ENCODE data around the gene CYP2W1. TPM values are rescaled to one million over a fixed set of nuclear protein-coding genes. Genes with fewer than 3 reads are reported as not detected.

Gene CYP2W1
- total and polyA plus RNA-seq, 10 of the 15 experiments (the other 5 are each of a cell fraction or from before 2014, with no cell fraction given): not detected

DNA sequence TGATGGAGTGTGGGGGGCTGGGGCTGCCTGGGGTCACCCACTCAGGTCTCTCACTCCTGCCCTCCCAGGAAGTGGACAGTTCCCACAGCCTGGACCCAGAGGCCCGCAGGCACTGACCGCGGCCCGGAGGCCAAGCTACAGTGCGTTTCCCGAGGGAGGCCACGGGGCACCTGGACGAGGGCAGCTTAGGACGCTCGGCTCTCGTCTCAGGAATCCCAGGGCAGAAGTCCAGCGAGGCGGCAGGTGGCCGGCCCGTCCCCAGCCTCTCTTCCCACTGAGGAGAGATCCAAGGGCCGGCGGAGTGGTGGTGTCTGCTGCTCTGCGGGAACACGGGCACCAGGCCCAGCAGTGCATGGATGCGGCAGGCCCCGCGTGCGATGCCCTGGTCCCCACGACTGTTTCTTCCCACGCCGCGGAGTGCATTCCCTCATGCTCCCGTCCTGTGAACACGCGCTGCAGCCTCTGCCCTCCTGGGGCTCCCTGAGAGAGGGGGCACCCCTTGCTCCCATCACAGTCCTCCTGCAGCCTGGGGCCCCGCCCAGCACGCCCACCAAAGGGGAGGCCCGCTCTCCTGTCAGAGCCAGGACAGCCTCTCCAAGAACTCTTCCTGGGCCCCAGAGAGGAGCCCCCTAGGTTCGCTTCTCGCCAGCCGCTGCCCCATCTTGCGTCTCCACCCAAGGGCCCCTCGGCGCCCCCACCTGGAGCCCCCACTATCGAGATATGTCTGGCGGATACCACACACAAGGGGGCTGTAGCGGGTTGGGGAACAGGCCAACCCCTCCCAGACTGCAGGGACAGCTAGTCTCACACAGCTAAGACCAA lies 37.0 kb downstream of the CYP2W1 start:
- H2AFZ ChIP-seq (ENCODE audit: control insufficient read depth, low read depth, low read length): no peak overlapping the region
- no peaks in the 10 kb centered on the region for H3K27me3 ChIP-seq (replicated peaks in 1 of 2; ENCODE audit: control insufficient read depth in 2 of 2, insufficient read depth in 2 of 2, low read length in 1 of 2)
- TF ChIP-seq POLR2AphosphoS2 (IDR thresholded peaks at IDR 0.05; ENCODE audit: low read depth, low read length) (peak; percentile 47; the same call in 1 of the 2 replicates), STAT1 (conservative IDR thresholded peaks at IDR 0.05) (no peak)
- H3K4me2 ChIP-seq (ENCODE audit: control insufficient read depth, insufficient read depth): no peak overlapping the region
- H3K27ac ChIP-seq (ENCODE audit: control insufficient read depth, insufficient read depth): no peak overlapping the region
- no peak for DNase-seq (ENCODE audit: low read depth, low spot score)
- ChIA-PET POLR2A (interaction anchor here (1.5 kb wide), 1 partner anchor 27 kb away, joined by 5 read pairs; no protein-coding TSS in a partner anchor), RAD21 (ENCODE audit: unreplicated experiment) (interaction anchor here (1.9 kb wide), 1 partner anchor 46 kb away, joined by 7 read pairs; no protein-coding TSS in a partner anchor), SMC1A (ENCODE audit: uncharacterized antibody, unreplicated experiment) (interaction anchor here (2.3 to 9.0 kb wide), 2 partner anchors 25 to 46 kb away, joined by 8 to 71 read pairs; no protein-coding TSS in a partner anchor), CTCF (interaction anchor here (0.9 to 1.9 kb wide), 3 partner anchors 26 to 46 kb away, joined by 3 to 7 read pairs (median 4); no protein-coding TSS in a partner anchor)
- peaks cover 47% of the 10 kb centered on the region for H3K79me2 ChIP-seq (ENCODE audit: control insufficient read depth, insufficient read depth, low read length)
- H3K36me3 ChIP-seq (ENCODE audit: control insufficient read depth in 2 of 2, insufficient read depth in 2 of 2, low read length in 1 of 2): peaks cover 7 to 12% of the 10 kb centered on the region in 2 experiments; a peak in 3 of 4 replicates
- in situ Hi-C loops (cut with MboI): no loop called here
- H3K4me1 ChIP-seq (ENCODE audit: control insufficient read depth, insufficient read depth, low read length): peaks cover 23% of the 10 kb centered on the region
- no peak overlapping the region for H3K9ac ChIP-seq (ENCODE audit: control insufficient read depth, insufficient read depth, low read length)
- BruUV-seq (replicated peaks): no TSS peak
- intact Hi-C loops (cut with micrococcal nuclease; ENCODE audit: unreplicated experiment): no loop called here
- H4K20me1 ChIP-seq (ENCODE audit: control insufficient read depth, insufficient read depth): no peaks in the 10 kb centered on the region
- no peak for FAIRE-seq
- no peak overlapping the region for H3K4me3 ChIP-seq
- no peak for ATAC-seq
- peaks cover 11% of the 10 kb centered on the region; the same call in 2 of the 3 replicates for H3K9me3 ChIP-seq (replicated peaks; ENCODE audit: control insufficient read depth, insufficient read depth, low read length)
- WGBS (ENCODE audit: insufficient coverage, insufficient replicate concordance, low lambda C conversion rate, missing lambda C conversion rate): 97% methylated on average over 41 of the region's 42 CpGs

DNA sequence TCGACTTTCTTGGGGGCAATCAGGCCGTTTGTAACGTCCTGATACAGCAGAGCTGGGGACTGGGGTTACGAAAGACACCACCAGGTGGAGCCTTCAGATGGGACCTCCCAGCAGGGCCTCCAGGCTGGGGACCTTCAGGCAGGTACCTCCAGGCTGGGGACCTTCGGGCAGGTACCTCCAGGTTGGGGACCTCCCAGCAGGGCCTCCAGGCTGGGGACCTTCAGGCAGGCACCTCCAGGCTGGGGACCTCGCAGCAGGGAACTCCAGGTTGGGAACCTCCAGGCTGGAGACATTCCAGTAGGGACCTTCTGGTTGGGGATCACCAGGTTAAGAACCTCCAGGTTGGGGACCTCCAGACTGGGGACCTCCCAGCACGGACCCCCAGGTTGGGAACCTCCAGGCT lies 37.9 kb downstream of the CYP2W1 start:
- H3K4me2 ChIP-seq (ENCODE audit: control insufficient read depth, insufficient read depth): no peak overlapping the region
- H4K20me1 ChIP-seq (ENCODE audit: control insufficient read depth, insufficient read depth): no peaks in the 10 kb centered on the region
- FAIRE-seq: no peak
- DNase-seq (ENCODE audit: low read depth, low spot score): no peak
- ATAC-seq: no peak
- peaks cover 55% of the 10 kb centered on the region for H3K79me2 ChIP-seq (ENCODE audit: control insufficient read depth, insufficient read depth, low read length)
- ChIA-PET SMC1A (ENCODE audit: uncharacterized antibody, unreplicated experiment) (interaction anchor here (2.3 to 9.0 kb wide), 2 partner anchors 26 to 45 kb away, joined by 8 to 71 read pairs; no protein-coding TSS in a partner anchor), POLR2A (no interaction called here), RAD21 (ENCODE audit: unreplicated experiment) (interaction anchor here (1.9 kb wide), 1 partner anchor 45 kb away, joined by 7 read pairs; no protein-coding TSS in a partner anchor), CTCF (no interaction called here)
- no peaks in the 10 kb centered on the region for H3K27me3 ChIP-seq (replicated peaks in 1 of 2; ENCODE audit: control insufficient read depth in 2 of 2, insufficient read depth in 2 of 2, low read length in 1 of 2)
- H3K27ac ChIP-seq (ENCODE audit: control insufficient read depth, insufficient read depth): no peak overlapping the region
- no peak overlapping the region for H3K4me3 ChIP-seq
- peaks cover 31% of the 10 kb centered on the region for H3K4me1 ChIP-seq (ENCODE audit: control insufficient read depth, insufficient read depth, low read length)
- in situ Hi-C loops (cut with MboI): no loop called here
- 86% methylated on average over 7 of the region's 7 CpGs for WGBS (ENCODE audit: insufficient coverage, insufficient replicate concordance, low lambda C conversion rate, missing lambda C conversion rate)
- no TSS peak for BruUV-seq (replicated peaks)
- no peak overlapping the region for H2AFZ ChIP-seq (ENCODE audit: control insufficient read depth, low read depth, low read length)
- intact Hi-C loops (cut with micrococcal nuclease; ENCODE audit: unreplicated experiment): no loop called here
- H3K36me3 ChIP-seq (ENCODE audit: control insufficient read depth in 2 of 2, insufficient read depth in 2 of 2, low read length in 1 of 2): peaks cover 7 to 13% of the 10 kb centered on the region in 2 experiments; a peak in 3 of 4 replicates
- peaks cover 11% of the 10 kb centered on the region; the same call in 2 of the 3 replicates for H3K9me3 ChIP-seq (replicated peaks; ENCODE audit: control insufficient read depth, insufficient read depth, low read length)
- H3K9ac ChIP-seq (ENCODE audit: control insufficient read depth, insufficient read depth, low read length): no peak overlapping the region
- TF ChIP-seq SIN3A (IDR thresholded peaks at IDR 0.05; ENCODE audit: low read depth, low read length) (no peak), RAD21 (IDR thresholded peaks at IDR 0.05; ENCODE audit: insufficient read depth, low read depth, low read length) (peak; percentile 41; the same call in 1 of the 2 replicates), MEF2B (IDR thresholded peaks at IDR 0.05; ENCODE audit: partially characterized antibody, poor library complexity, severe bottlenecking) (no peak), SMARCA5 (IDR thresholded peaks at IDR 0.05) (no peak), TARDBP (IDR thresholded peaks at IDR 0.05; ENCODE audit: borderline replicate concordance) (no peak), BMI1 (IDR thresholded peaks at IDR 0.05; ENCODE audit: borderline replicate concordance) (no peak), JUND (IDR thresholded peaks at IDR 0.05; ENCODE audit: low read depth, low read length) (no peak), ZNF217 (IDR thresholded peaks at IDR 0.05) (no peak), JUNB (IDR thresholded peaks at IDR 0.05) (no peak), SREBF1 (IDR thresholded peaks at IDR 0.05; ENCODE audit: low read length) (no peak), BHLHE40 (IDR thresholded peaks at IDR 0.05; ENCODE audit: borderline replicate concordance in 1 of 2, low read depth in 2 of 2, low read length in 1 of 2) (no peak), POLR2AphosphoS2 (IDR thresholded peaks at IDR 0.05; ENCODE audit: low read depth, low read length) (peak; percentile 37; the same call in 1 of the 2 replicates), TCF12 (IDR thresholded peaks at IDR 0.05; ENCODE audit: low read depth, low read length) (no peak), MYB (IDR thresholded peaks at IDR 0.05; ENCODE audit: borderline replicate concordance, low read depth, low read length) (no peak), SMC3 (IDR thresholded peaks at IDR 0.05; ENCODE audit: borderline replicate concordance, low read length) (0 out of 2 replicates have a peak, but pooled peaks have one; percentile 11)
